Effector memory CD4-positive, alpha-beta T cell (primary cell): ENCODE results near the gene CNTN4.

Experiments
- DNase-seq, 3 donors: peaks; one replicate each; pipeline ENCODE4 v3.0.0-alpha.2; 2020
- H3K27ac ChIP-seq: 2 replicates; pipeline ENCODE4 v1.7.0; 2013; ENCODE audit warnings: mild to moderate bottlenecking, low read length, moderate library complexity; ENCODE audit not compliant: insufficient read depth, poor library complexity, severe bottlenecking
- H3K27me3 ChIP-seq: replicated peaks from 2 replicates; pipeline ENCODE4 v1.7.0; 2013; ENCODE audit warnings: mild to moderate bottlenecking, low read length; ENCODE audit not compliant: insufficient read depth, control insufficient read depth, poor library complexity, severe bottlenecking
- H3K36me3 ChIP-seq: 2 replicates; pipeline ENCODE4 v1.7.0; 2013; ENCODE audit warnings: mild to moderate bottlenecking, low read length, moderate library complexity; ENCODE audit not compliant: control insufficient read depth, insufficient read depth
- H3K4me1 ChIP-seq: 2 replicates; pipeline ENCODE4 v1.7.0; 2013; ENCODE audit warnings: low read length, mild to moderate bottlenecking; ENCODE audit not compliant: control insufficient read depth, insufficient read depth, poor library complexity, severe bottlenecking
- H3K4me3 ChIP-seq: 2 replicates; pipeline ENCODE4 v1.7.0; 2013; ENCODE audit warnings: low read length, low read depth, mild to moderate bottlenecking; ENCODE audit not compliant: insufficient read depth, poor library complexity, severe bottlenecking
- H3K9me3 ChIP-seq: 2 replicates; pipeline ENCODE4 v1.7.0; 2013; ENCODE audit warnings: mild to moderate bottlenecking, low read length, moderate library complexity; ENCODE audit not compliant: control insufficient read depth

CNTN4 gene

DNA sequence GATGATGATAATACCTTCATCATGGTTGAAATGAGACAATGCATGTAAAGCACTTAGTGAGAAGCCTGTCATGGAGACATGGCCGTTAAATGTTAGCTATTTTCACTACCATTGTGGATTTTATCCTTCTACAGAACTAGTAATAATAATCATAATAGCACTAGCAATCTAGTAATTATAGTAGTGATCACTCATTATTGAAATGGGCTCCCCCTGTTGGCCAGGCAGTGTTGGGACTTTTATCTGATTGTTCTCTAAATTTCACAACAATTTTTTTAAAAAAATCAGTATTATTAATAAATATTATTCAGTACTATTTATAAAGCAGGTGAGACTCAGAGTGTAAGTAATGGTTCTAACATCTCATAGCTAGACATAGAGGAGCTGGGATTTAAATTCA lies 615.3 kb downstream of the CNTN4 start:
- Histone ChIP-seq H3K4me1 (no peaks in the 10 kb centered on the region), H3K9me3 (no peaks in the 10 kb centered on the region), H3K27me3 (no peaks in the 10 kb centered on the region), H3K27ac (no peak overlapping the region), H3K4me3 (no peak overlapping the region), H3K36me3 (no peaks in the 10 kb centered on the region)
- no peak for DNase-seq

DNA sequence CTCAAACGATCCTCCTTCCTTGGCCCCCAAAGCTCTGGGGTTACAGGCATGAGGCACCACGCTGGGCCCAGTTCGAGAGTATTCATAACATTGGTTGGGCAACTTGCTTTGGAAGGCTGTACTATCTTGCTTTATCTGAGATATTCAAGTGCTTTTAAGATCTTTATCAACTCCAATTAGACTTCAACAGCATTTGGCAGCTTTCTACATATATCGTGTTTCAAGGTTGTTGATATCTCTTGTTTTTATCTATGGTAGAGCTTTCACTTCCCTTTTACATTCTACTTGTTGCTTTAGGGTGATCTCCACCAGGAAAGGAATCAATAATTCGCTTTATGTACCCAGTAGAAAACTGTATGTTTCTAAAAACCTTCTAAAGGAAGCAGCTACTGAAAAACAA lies 616.2 kb downstream of the CNTN4 start:
- DNase-seq, result no peak
- Histone ChIP-seq H3K4me3 (no peak overlapping the region), H3K27me3 (no peaks in the 10 kb centered on the region), H3K36me3 (no peaks in the 10 kb centered on the region), H3K4me1 (no peaks in the 10 kb centered on the region), H3K9me3 (no peaks in the 10 kb centered on the region), H3K27ac (no peak overlapping the region)

DNA sequence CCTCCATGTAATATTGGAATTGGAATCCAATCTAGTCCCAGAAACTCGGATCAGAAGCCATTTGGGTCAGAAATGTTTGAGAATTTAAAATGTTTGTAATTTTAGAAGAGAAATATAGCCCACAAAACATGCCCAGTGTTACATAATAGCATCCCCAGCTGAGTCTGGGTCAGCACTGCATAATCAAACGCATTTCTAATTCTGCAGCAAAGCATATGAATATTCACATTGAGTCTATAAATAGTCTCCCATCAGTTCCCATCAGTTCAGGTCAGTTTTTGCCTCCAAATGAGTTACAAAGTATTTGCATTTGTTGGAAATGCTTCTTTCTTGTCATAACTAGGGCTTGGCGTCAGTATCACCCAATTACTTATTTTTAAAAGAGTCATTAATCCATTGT lies 628.4 kb downstream of the CNTN4 start:
- Histone ChIP-seq H3K27ac (no peak overlapping the region), H3K4me1 (no peaks in the 10 kb centered on the region), H3K4me3 (no peak overlapping the region), H3K27me3 (no peaks in the 10 kb centered on the region), H3K9me3 (no peaks in the 10 kb centered on the region), H3K36me3 (no peaks in the 10 kb centered on the region)
- DNase-seq, result no peak

DNA sequence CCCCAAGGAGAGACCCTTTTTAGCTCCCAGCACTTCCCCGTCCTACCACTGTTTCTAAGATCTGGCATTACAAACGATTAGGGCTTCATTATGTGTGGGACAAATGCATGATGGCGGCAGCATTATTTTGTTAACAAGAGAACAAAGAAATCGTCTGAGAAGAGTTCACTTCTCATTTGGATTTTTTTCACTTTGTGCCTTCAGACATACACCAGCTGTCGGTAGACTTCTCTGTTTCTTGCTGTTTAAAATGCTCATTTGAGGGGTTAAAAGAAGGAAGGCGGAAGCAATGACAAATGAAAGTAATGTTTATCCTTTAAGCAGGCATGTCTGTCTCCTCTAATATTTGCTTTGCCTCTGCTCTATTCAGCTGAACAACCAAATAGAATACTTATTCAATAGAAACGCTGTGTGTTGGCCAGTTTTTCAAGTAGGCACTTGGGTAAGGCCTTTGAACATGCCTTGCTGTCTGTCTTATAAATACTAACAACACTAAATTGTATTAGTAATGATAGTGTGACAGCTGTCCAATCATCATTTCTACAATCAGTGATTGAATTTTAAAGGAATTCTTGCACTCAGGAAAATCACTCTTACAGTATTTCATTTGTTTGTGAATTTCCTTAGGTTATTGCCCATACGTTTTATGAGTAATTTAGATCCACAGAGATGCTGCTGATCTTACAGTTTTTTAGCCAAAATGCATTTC lies 629.1 kb downstream of the CNTN4 start:
- Histone ChIP-seq H3K27me3 (no peaks in the 10 kb centered on the region), H3K36me3 (no peaks in the 10 kb centered on the region)

DNA sequence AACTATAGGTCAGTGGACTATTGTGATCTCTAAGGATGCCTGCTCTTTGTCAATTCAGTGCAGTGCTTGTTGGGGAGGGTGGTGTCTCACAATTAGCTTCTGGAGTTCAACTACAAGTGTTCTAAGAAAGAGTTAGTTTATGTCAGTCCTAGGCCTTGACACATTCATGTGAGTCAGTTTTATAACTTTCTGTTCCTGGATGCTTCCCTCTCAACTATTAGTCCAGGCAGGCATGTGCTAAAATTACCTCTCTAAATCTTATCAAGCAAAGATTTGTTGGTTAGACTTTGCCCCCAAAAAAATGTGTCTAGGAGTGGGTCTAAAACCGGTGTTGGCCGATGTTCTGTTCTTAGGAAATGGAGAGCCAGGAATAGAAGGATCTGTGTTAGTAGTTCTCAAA lies 633.2 kb downstream of the CNTN4 start:
- H3K4me3 ChIP-seq, result no peak overlapping the region
- no peaks in the 10 kb centered on the region for H3K36me3 ChIP-seq
- no peak overlapping the region for H3K27ac ChIP-seq
- no peak for DNase-seq
- H3K4me1 ChIP-seq, result no peaks in the 10 kb centered on the region
- no peaks in the 10 kb centered on the region for H3K27me3 ChIP-seq
- no peaks in the 10 kb centered on the region for H3K9me3 ChIP-seq

More for the DNA sequence above, 629.1 kb downstream of the CNTN4 start:
- no peak overlapping the region for H3K27ac ChIP-seq
- no peaks in the 10 kb centered on the region for H3K4me1 ChIP-seq
- H3K4me3 ChIP-seq, result no peak overlapping the region
- DNase-seq, result no peak
- no peaks in the 10 kb centered on the region for H3K9me3 ChIP-seq

DNA sequence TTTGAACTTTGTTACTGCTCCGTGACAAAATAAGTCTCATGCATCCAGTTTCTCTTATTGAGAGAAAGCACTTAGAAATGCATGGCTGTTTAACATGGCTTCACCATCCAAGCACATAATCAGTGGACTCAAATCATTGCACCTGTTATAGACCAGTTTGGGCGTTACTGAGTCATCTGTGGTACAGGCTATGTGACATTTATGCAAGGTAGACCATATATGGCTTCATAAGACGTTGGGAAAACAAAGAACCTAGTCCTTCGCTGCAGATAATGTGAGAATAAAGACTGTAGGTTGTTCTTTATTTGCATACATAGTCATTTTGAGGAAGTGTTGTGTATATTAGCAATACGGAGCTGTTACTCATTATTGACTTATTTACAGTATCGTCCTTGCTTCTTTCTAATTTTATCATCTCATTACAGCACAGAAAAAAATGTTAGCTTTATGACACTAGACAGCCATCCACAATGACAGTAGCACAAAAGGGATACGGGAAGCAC lies 636.8 kb downstream of the CNTN4 start:
- Histone ChIP-seq H3K9me3 (no peaks in the 10 kb centered on the region), H3K36me3 (no peaks in the 10 kb centered on the region), H3K4me3 (no peak overlapping the region), H3K27me3 (no peaks in the 10 kb centered on the region), H3K27ac (no peak overlapping the region), H3K4me1 (no peaks in the 10 kb centered on the region)
- DNase-seq, result no peak

DNA sequence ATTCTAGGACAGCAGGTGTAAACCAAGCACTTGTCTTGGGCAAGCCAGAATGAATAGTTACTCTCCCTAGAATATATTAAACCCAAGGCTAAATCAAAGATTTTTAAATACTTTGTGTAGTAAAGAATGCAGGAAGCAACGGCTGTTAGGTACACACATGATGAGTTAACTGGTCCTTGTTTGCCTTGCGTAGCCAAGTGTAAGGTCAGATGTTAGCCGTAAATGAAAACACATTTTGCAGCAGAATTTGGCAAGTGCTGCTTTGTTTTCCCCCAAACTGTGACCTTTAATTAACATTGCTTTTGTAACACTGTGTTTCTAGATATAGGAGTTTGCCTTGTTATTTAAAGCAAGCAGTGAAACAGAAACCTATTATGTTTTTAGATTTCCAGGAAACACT lies 642.9 kb downstream of the CNTN4 start:
- Histone ChIP-seq H3K4me3 (no peak overlapping the region), H3K4me1 (no peaks in the 10 kb centered on the region), H3K9me3 (no peaks in the 10 kb centered on the region), H3K27ac (no peak overlapping the region), H3K36me3 (no peaks in the 10 kb centered on the region), H3K27me3 (no peaks in the 10 kb centered on the region)
- DNase-seq, result no peak

DNA sequence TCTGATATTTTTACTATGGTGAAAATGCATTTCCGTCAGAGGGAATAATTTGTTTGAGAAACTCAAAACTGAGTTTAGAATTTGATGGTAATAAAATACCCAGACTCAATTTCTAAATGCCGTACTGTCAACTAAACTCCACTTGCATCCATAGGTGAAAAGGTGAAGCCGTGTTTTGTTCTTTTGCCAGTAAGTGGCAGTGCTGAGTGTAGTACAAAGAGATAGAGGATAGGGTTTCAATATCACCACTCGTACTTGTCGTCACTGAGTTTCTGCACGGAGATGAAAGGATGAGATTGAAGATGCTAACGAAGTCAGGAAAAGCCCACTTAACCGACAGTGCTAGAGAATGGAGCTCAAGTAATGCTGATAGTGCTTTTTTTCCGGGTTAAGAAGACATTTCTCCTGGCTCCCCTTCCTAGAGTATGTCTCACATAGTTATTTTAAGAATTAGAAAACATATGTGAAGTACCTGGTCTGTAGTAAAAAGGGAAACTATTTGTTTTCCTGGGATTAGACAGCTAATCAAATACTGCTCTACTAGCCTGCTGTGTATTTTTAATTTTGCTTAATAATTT lies 666.4 kb downstream of the CNTN4 start:
- H3K4me3 ChIP-seq, result no peak overlapping the region
- no peaks in the 10 kb centered on the region for H3K36me3 ChIP-seq
- no peaks in the 10 kb centered on the region for H3K4me1 ChIP-seq
- no peaks in the 10 kb centered on the region for H3K9me3 ChIP-seq
- no peak for DNase-seq
- H3K27me3 ChIP-seq, result no peaks in the 10 kb centered on the region
- H3K27ac ChIP-seq, result no peak overlapping the region

DNA sequence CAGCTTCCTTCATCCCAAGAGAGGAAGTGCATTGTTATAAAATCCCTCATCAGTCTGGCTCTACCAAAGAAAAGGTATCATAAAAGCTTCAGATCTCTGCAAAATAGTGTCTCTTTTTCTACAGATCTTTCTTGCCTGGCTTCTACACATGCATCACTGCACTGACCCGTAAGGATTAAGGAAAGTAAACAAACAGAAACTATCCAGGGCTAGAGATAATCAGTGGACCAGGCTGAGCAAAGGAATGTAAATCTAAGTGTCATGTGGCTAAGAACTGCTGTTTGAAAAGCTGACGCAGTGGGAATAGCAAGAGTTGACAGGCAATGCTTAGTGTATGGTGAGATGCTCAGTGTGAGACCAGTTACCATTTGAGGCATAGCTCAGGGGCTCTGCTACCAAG lies 671.8 kb downstream of the CNTN4 start:
- no peaks in the 10 kb centered on the region for H3K27me3 ChIP-seq

DNA sequence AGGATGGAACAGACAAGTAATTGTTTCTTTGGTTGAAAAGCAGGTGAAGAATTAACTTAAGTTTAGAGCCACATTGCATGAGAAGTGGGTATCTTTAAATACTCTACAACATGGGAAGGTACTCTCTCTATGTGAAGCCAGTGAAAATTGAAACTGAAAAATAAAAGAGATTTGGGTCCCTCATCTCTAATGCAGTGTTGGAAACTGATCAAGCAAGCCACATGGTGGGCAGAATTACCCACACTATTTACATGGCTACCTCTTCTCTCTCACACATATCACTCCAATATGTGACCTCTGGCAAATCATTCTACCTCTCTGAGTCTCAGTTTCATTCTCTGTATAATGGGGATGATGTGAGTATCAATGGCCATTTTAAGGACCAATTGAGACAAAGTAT lies 672.5 kb downstream of the CNTN4 start:
- no peaks in the 10 kb centered on the region for H3K4me1 ChIP-seq
- H3K27ac ChIP-seq, result no peak overlapping the region
- H3K27me3 ChIP-seq, result no peaks in the 10 kb centered on the region
- DNase-seq, result no peak
- no peaks in the 10 kb centered on the region for H3K36me3 ChIP-seq
- H3K9me3 ChIP-seq, result no peaks in the 10 kb centered on the region
- no peak overlapping the region for H3K4me3 ChIP-seq

More for the DNA sequence above, 671.8 kb downstream of the CNTN4 start:
- no peak overlapping the region for H3K27ac ChIP-seq
- H3K4me3 ChIP-seq, result no peak overlapping the region
- no peaks in the 10 kb centered on the region for H3K9me3 ChIP-seq
- no peaks in the 10 kb centered on the region for H3K36me3 ChIP-seq
- no peaks in the 10 kb centered on the region for H3K4me1 ChIP-seq
- no peak for DNase-seq
